ENCODE data around the gene OSGEPL1. TPM values are rescaled to one million over a fixed set of nuclear protein-coding genes. Genes with fewer than 3 reads are reported as not detected.
"Not testable (repeated sequence)": the region's sequence is repeated elsewhere in the genome, so short reads cannot be mapped to it uniquely, and the experiment has no call there.

OSGEPL1 gene
- total RNA-seq, 1 donor from 2014 or later, result 8.5 TPM

- no peak for DNase-seq (ENCODE audit: low spot score)
Measured at GRCh38 chr2:189729430-189729829, 33.2 kb downstream of the OSGEPL1 start.

- no peak for DNase-seq (ENCODE audit: low spot score)
Measured at GRCh38 chr2:189726849-189727248, 35.7 kb downstream of the OSGEPL1 start.

GRCh38 chr2:189726271-189726670, 36.3 kb downstream of the OSGEPL1 start:
- no peak for DNase-seq (ENCODE audit: low spot score)

- DNase-seq (ENCODE audit: low spot score), result no peak
Measured at GRCh38 chr2:189723192-189723591, 39.4 kb downstream of the OSGEPL1 start.

- DNase-seq (ENCODE audit: low spot score), result no peak
Measured at GRCh38 chr2:189719571-189719970, 43.0 kb downstream of the OSGEPL1 start.

- DNase-seq (ENCODE audit: low spot score), result not testable (repeated sequence)
Measured at GRCh38 chr2:189717593-189717992, 45.0 kb downstream of the OSGEPL1 start.

GRCh38 chr2:189709501-189710221, 52.9 kb downstream of the OSGEPL1 start:
- no peak for DNase-seq (ENCODE audit: low spot score)

GRCh38 chr2:189702071-189702470, 60.5 kb downstream of the OSGEPL1 start:
- DNase-seq (ENCODE audit: low spot score), result no peak

GRCh38 chr2:189700681-189701080, 61.9 kb downstream of the OSGEPL1 start:
- DNase-seq (ENCODE audit: low spot score), result no peak

- DNase-seq (ENCODE audit: low spot score), result no peak
Measured at GRCh38 chr2:189698020-189698887, 64.3 kb downstream of the OSGEPL1 start.

Other genes starting within 250 kb of the OSGEPL1 start
- gene SLC40A1, start 182.0 kb downstream of the OSGEPL1 start, total RNA-seq, result 39.9 TPM
- 32.1 TPM for gene ASNSD1, start 101.3 kb downstream of the OSGEPL1 start, total RNA-seq
- 18.7 TPM for gene ANKAR, start 88.1 kb downstream of the OSGEPL1 start, total RNA-seq
- 64.1 TPM for gene ORMDL1, start 21.5 kb upstream of the OSGEPL1 start, total RNA-seq
- gene PMS1, start 21.7 kb upstream of the OSGEPL1 start, total RNA-seq, result 29.6 TPM